Lung (tissue), 12 donors: ENCODE data around the gene KIFC1. TPM values are rescaled to one million over a fixed set of nuclear protein-coding genes. Genes with fewer than 3 reads are reported as not detected.

Experiments used
- ATAC-seq: fragments of 200-7000 bp; cut with Tn5 transposase; one replicate; pipeline ENCODE4 v1.9.1; 2020; ENCODE audit warnings: moderate number of reproducible peaks; ENCODE audit not compliant: insufficient read depth, low FRiP score
- DNase-seq, 3 donors: peaks; one replicate each; pipeline ENCODE4 v3.0.0-alpha.2; 2013 to 2017
- H3K27ac ChIP-seq, 2 donors: one replicate each; pipeline ENCODE4 v1.5.1; 2013; ENCODE audit warnings: mild to moderate bottlenecking in 2 of 2, moderate library complexity in 2 of 2, control low read depth in 1 of 2, inconsistent platforms in 1 of 2, low read depth in 1 of 2, low read length in 1 of 2
- H3K27me3 ChIP-seq, 3 donors: one replicate each; pipeline ENCODE4 v1.5.1; 2013; ENCODE audit warnings: low read length in 2 of 3; ENCODE audit not compliant: control insufficient read depth in 3 of 3, insufficient read depth in 3 of 3
- H3K36me3 ChIP-seq, 4 donors: one replicate each; pipeline ENCODE4 v1.5.1; 2013; ENCODE audit warnings: low read length in 4 of 4, mild to moderate bottlenecking in 1 of 4, moderate library complexity in 1 of 4; ENCODE audit not compliant: control insufficient read depth in 4 of 4, insufficient read depth in 4 of 4
- H3K4me1 ChIP-seq, 5 donors: one replicate each; pipeline ENCODE4 v1.5.1; 2013; ENCODE audit warnings: low read length in 5 of 5, mild to moderate bottlenecking in 2 of 5, moderate library complexity in 1 of 5; ENCODE audit not compliant: control insufficient read depth in 5 of 5, insufficient read depth in 5 of 5
- H3K4me3 ChIP-seq: one replicate; pipeline ENCODE4 v1.5.1; 2013; ENCODE audit warnings: mild to moderate bottlenecking, control low read depth, moderate library complexity
- H3K9ac ChIP-seq, 2 donors: one replicate each; pipeline ENCODE4 v1.5.1; 2013; ENCODE audit warnings: low read length in 2 of 2, control low read depth in 1 of 2; ENCODE audit not compliant: insufficient read depth in 1 of 2
- H3K9me3 ChIP-seq, 4 donors: one replicate each; pipeline ENCODE4 v1.5.1; 2013; ENCODE audit warnings: low read length in 3 of 4, mild to moderate bottlenecking in 1 of 4, moderate library complexity in 1 of 4; ENCODE audit not compliant: control insufficient read depth in 4 of 4, insufficient read depth in 3 of 4
- WGBS, 2 donors: extraction: QIAGEN DNeasy Blood & Tissue Kit; methylation state at CpG; one replicate each; pipeline ENCODE4 v1.1.7; 2013; 5-methylcytosine and 5-hydroxymethylcytosine counted together
- polyA plus RNA-seq, 2 donors: library from polyadenylated mRNA; stranded (reverse); fragments of 200-250 nt; gene quantifications; one replicate each; pipeline ENCODE4 v1.2.1, GENCODE V29; 2013
- total RNA-seq, 2 donors: library from RNA; depleted of rRNA in 1 of 2; stranded (reverse); fragments of >200 nt in 1 of 2; gene quantifications; one replicate each; pipeline ENCODE4 v1.2.1, GENCODE V29; 2014 to 2021
- TF ChIP-seq, protein P1 (sequence below): IDR thresholded peaks from 2 replicates; pipeline ENCODE4 v1.5.1; 2012; ENCODE audit warnings: mild to moderate bottlenecking; ENCODE audit errors: control extremely low read depth, extremely low read depth
- donor health status: control.
- donor health status: control.
- donor health status: Bipolar disorder and iron deficiency.
- donor health status: healthy.
- donor health status: DM: yes; HTN: yes; CAD: no.

Gene KIFC1
- total and polyA plus RNA-seq, 4 donors: 2.1 to 4.4 (median 2.6) TPM

DNA sequence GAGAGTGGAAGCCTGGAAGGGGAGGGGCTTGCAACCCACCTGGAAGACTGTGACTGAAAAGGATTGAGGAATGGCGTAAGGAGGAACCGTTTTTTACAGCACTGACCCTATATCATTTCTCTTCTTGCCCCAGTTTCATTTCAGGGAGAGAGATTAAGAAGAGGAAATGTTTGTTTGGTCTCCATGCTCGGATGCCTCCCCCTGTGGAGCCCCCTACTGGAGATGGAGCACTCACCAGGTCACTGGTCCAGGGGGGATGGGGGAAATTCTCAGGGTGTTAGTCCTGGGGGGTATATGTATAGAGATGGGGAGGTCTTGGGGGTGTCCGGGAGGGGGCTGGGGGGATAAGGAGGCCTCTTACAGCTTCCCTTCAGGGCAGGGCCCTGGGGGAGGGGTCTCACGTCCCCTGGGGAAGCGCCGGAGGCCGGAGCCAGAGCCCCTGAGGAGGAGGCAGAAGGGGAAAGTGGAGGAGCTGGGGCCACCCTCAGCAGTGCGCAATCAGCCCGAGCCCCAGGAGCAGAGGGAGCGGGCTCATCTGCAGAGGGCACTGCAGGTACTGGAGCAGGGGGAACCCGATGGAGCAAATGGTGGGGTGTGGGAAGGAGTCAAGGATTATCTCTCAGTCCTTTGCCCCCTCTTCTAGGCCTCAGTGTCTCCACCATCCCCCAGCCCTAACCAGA is 23.1 kb downstream of the KIFC1 start:
- Histone ChIP-seq H3K4me1 (peaks cover 7 to 46% (median 15%) of the 10 kb centered on the region in 5 donors), H3K9me3 (no peaks in the 10 kb centered on the region), H3K4me3 (no peak overlapping the region), H3K9ac (no peak overlapping the region), H3K36me3 (peaks cover 4 to 32% (median 16%) of the 10 kb centered on the region in 4 donors), H3K27ac (no peak overlapping the region), H3K27me3 (no peaks in the 10 kb centered on the region)
- DNase-seq: no peak
- 73 to 74% methylated on average over 12 of the region's 12 CpGs for WGBS, 2 donors
- TF ChIP-seq, protein P1, sequence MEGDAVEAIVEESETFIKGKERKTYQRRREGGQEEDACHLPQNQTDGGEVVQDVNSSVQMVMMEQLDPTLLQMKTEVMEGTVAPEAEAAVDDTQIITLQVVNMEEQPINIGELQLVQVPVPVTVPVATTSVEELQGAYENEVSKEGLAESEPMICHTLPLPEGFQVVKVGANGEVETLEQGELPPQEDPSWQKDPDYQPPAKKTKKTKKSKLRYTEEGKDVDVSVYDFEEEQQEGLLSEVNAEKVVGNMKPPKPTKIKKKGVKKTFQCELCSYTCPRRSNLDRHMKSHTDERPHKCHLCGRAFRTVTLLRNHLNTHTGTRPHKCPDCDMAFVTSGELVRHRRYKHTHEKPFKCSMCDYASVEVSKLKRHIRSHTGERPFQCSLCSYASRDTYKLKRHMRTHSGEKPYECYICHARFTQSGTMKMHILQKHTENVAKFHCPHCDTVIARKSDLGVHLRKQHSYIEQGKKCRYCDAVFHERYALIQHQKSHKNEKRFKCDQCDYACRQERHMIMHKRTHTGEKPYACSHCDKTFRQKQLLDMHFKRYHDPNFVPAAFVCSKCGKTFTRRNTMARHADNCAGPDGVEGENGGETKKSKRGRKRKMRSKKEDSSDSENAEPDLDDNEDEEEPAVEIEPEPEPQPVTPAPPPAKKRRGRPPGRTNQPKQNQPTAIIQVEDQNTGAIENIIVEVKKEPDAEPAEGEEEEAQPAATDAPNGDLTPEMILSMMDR: no peak
- no peak for ATAC-seq

DNA sequence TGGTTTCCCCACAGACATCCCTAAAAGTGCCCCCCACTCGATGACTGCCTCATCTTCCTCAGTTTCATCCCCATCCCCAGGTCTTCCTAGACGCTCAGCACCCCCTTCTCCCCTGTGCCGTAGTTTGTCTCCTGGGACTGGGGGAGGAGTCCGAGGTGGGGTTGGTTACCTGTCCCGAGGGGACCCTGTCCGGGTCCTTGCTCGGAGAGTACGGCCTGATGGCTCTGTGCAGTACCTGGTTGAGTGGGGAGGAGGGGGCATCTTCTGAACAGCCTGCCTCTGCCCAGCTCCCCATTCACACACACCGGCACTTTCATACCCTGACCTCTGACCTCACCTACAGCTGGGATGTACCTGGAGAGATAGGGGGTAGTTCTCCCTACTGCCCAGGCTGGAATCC is 24.2 kb downstream of the KIFC1 start:
- TF ChIP-seq, protein P1: no peak
- DNase-seq (no peak), ATAC-seq (no peak)
- H3K27me3 ChIP-seq: no peaks in the 10 kb centered on the region
- 82 to 88% methylated on average over 9 of the region's 9 CpGs for WGBS, 2 donors
- no peak overlapping the region for H3K27ac ChIP-seq
- H3K36me3 ChIP-seq: peaks cover 4 to 32% (median 16%) of the 10 kb centered on the region in 4 donors
- peaks cover 7 to 47% (median 15%) of the 10 kb centered on the region in 5 donors for H3K4me1 ChIP-seq
- H3K9ac ChIP-seq: no peak overlapping the region
- H3K4me3 ChIP-seq: no peak overlapping the region
- H3K9me3 ChIP-seq: no peaks in the 10 kb centered on the region

DNA sequence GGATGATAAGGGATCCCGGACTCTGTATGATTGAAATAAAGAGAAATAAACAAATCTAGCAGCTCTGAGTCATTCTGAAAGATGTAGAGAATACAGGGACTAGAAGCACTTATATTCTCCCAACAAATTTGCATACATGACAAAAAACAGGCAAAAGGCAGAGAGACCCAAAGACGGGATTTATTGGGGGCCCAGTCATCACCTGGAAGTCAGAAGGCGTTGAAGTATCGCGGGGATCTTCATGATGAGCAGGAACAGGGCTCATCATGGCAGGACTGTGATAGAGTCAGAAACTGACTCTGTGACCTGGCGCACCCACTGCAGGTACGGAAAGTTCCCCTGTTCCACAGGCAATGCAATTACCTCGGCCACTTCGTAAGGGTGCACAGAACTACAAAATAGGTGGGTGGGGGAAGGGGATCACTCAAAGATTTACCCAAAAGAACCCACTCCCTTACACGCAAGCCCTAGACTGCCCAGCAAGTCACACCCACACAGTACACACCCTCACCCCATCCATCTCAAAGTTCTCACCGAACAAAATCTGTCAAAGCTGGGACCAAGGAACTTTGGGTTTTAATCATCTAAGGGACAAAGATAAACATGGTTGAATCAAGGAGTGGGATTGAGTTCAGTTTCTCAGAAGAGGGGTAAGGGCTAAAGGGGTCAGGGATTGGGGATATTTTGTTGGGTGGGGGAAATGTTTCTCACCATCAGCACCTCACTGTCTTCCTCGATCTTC is 24.9 kb downstream of the KIFC1 start:
- Histone ChIP-seq H3K27me3 (no peaks in the 10 kb centered on the region), H3K9me3 (no peaks in the 10 kb centered on the region), H3K4me3 (no peak overlapping the region), H3K27ac (peak overlapping the region; percentile 52 to 80), H3K36me3 (peaks cover 4 to 32% (median 16%) of the 10 kb centered on the region in 4 donors), H3K4me1 (peaks cover 5 to 47% (median 16%) of the 10 kb centered on the region in 5 donors), H3K9ac (peak overlapping the region; percentile 51 to 86)
- DNase-seq (no peak), ATAC-seq (no peak)
- 53 to 69% methylated on average over 12 of the region's 12 CpGs for WGBS, 2 donors
- TF ChIP-seq, protein P1: no peak
